HG02981 (cell line): ENCODE results near the gene SPTBN1.

ENCODE experiments used
- ATAC-seq: cut with Tn5 transposase; IDR thresholded peaks from one replicate; pipeline ENCODE4 v1.9.1; 2021; ENCODE audit warnings: mild to moderate bottlenecking, moderate library complexity; ENCODE audit not compliant: unreplicated experiment

SPTBN1 gene

GRCh38 chr2:54644236-54644635, 188.1 kb downstream of the SPTBN1 start:
- no peak for ATAC-seq

GRCh38 chr2:54646170-54646927, 190.2 kb downstream of the SPTBN1 start:
- no peak for ATAC-seq

- ATAC-seq = no peak
Observed at GRCh38 chr2:54648256-54648655, 192.1 kb downstream of the SPTBN1 start.

- no peak for ATAC-seq
Observed at GRCh38 chr2:54649191-54649590, 193.1 kb downstream of the SPTBN1 start.

GRCh38 chr2:54649633-54650032, 193.5 kb downstream of the SPTBN1 start:
- no peak for ATAC-seq

GRCh38 chr2:54650612-54651011, 194.5 kb downstream of the SPTBN1 start:
- ATAC-seq = no peak

GRCh38 chr2:54651291-54651690, 195.2 kb downstream of the SPTBN1 start:
- no peak for ATAC-seq

- ATAC-seq = peak; percentile 92
Observed at GRCh38 chr2:54652540-54652939, 196.4 kb downstream of the SPTBN1 start.

GRCh38 chr2:54653572-54654204, 197.6 kb downstream of the SPTBN1 start:
- no peak for ATAC-seq

GRCh38 chr2:54655046-54655809, 199.1 kb downstream of the SPTBN1 start:
- no peak for ATAC-seq

- no peak for ATAC-seq
Observed at GRCh38 chr2:54656863-54657262, 200.7 kb downstream of the SPTBN1 start.

GRCh38 chr2:54657664-54658083, 201.5 kb downstream of the SPTBN1 start:
- ATAC-seq = peak; percentile 43

GRCh38 chr2:54658564-54659071, 202.5 kb downstream of the SPTBN1 start:
- ATAC-seq = no peak

- no peak for ATAC-seq
Observed at GRCh38 chr2:54659527-54659926, 203.4 kb downstream of the SPTBN1 start.

GRCh38 chr2:54660752-54661151, 204.6 kb downstream of the SPTBN1 start:
- no peak for ATAC-seq

GRCh38 chr2:54663424-54664030, 207.4 kb downstream of the SPTBN1 start:
- ATAC-seq = no peak

- no peak for ATAC-seq
Observed at GRCh38 chr2:54664238-54664786, 208.2 kb downstream of the SPTBN1 start.

- no peak for ATAC-seq
Observed at GRCh38 chr2:54665436-54665856, 209.3 kb downstream of the SPTBN1 start.

GRCh38 chr2:54666131-54666633, 210.1 kb downstream of the SPTBN1 start:
- ATAC-seq = no peak

GRCh38 chr2:54666634-54667265, 210.6 kb downstream of the SPTBN1 start:
- no peak for ATAC-seq
